ENCODE data around the gene KPNA4. TPM values are rescaled to one million over a fixed set of nuclear protein-coding genes. Genes with fewer than 3 reads are reported as not detected.
A peak's percentile ranks its signal among the peaks of the same experiment; 100 is the strongest.

Gene KPNA4
- total RNA-seq, 1 donor from 2014 or later, result 24.8 TPM

GRCh38 chr3:160451602-160452001 is 113.8 kb downstream of the KPNA4 start:
- no peak overlapping the region for H3K4me3 ChIP-seq
- H3K36me3 ChIP-seq, result no peaks in the 10 kb centered on the region
- peaks cover 14% of the 10 kb centered on the region for H3K4me1 ChIP-seq
- no peaks in the 10 kb centered on the region for H3K27me3 ChIP-seq
- no peak overlapping the region for H3K27ac ChIP-seq
- intact Hi-C loops (cut with DNase I), result no loop called here
- TF ChIP-seq POLR2AphosphoS5 (IDR thresholded peaks at IDR 0.05; ENCODE audit: insufficient read depth in 1 of 2, low read depth in 1 of 2) (no peak), POLR2A (IDR thresholded peaks at IDR 0.05) (no peak), CTCF (IDR thresholded peaks at IDR 0.05) (no peak)
- no peaks in the 10 kb centered on the region for H3K9me3 ChIP-seq
- no peak for DNase-seq (ENCODE audit: extremely low spot score in 2 of 2)

GRCh38 chr3:160450846-160451245 is 114.5 kb downstream of the KPNA4 start:
- peaks cover 14% of the 10 kb centered on the region for H3K4me1 ChIP-seq
- no peak overlapping the region for H3K4me3 ChIP-seq
- intact Hi-C loops (cut with DNase I), result no loop called here
- no peaks in the 10 kb centered on the region for H3K36me3 ChIP-seq
- DNase-seq (ENCODE audit: extremely low spot score in 2 of 2), result no peak
- H3K27ac ChIP-seq, result no peak overlapping the region
- H3K9me3 ChIP-seq, result no peaks in the 10 kb centered on the region
- no peak for TF ChIP-seq CTCF (IDR thresholded peaks at IDR 0.05)
- TF ChIP-seq POLR2AphosphoS5 (IDR thresholded peaks at IDR 0.05; ENCODE audit: insufficient read depth in 1 of 2, low read depth in 1 of 2), result no peak
- TF ChIP-seq POLR2A (IDR thresholded peaks at IDR 0.05), result no peak
- no peaks in the 10 kb centered on the region for H3K27me3 ChIP-seq

- Histone ChIP-seq H3K36me3 (no peaks in the 10 kb centered on the region), H3K4me3 (peak within 1 kb of the TSS; percentile 50 to 53), H3K9me3 (no peaks in the 10 kb centered on the region), H3K4me1 (peaks cover 14% of the 10 kb centered on the region), H3K27me3 (no peaks in the 10 kb centered on the region), H3K27ac (peak within 1 kb of the TSS; percentile 51)
- no peak for TF ChIP-seq POLR2A (IDR thresholded peaks at IDR 0.05)
- TF ChIP-seq POLR2AphosphoS5 (IDR thresholded peaks at IDR 0.05; ENCODE audit: insufficient read depth in 1 of 2, low read depth in 1 of 2), result peak; percentile 57 to 73
- TF ChIP-seq CTCF (IDR thresholded peaks at IDR 0.05), result no peak
- no peak for DNase-seq (ENCODE audit: extremely low spot score in 2 of 2)
- intact Hi-C loops (cut with DNase I), result no loop called here
These were observed 115.5 kb downstream of the KPNA4 start, which contains the start of gene TRIM59 for GRCh38 chr3:160449636-160450598. TRIM59 (minus strand) TSS chr3:160449786; CDS start chr3:160439183, 10,603 bp downstream.

GRCh38 chr3:160448845-160449635 is 116.3 kb downstream of the KPNA4 start:
- H3K36me3 ChIP-seq, result no peaks in the 10 kb centered on the region
- peak overlapping the region; percentile 50 to 53 for H3K4me3 ChIP-seq
- peak overlapping the region; percentile 51 for H3K27ac ChIP-seq
- no peaks in the 10 kb centered on the region for H3K27me3 ChIP-seq
- intact Hi-C loops (cut with DNase I), result no loop called here
- H3K4me1 ChIP-seq, result peaks cover 14% of the 10 kb centered on the region
- no peak for TF ChIP-seq CTCF (IDR thresholded peaks at IDR 0.05)
- TF ChIP-seq POLR2AphosphoS5 (IDR thresholded peaks at IDR 0.05; ENCODE audit: insufficient read depth in 1 of 2, low read depth in 1 of 2), result no peak
- no peak for TF ChIP-seq POLR2A (IDR thresholded peaks at IDR 0.05)
- no peaks in the 10 kb centered on the region for H3K9me3 ChIP-seq
- DNase-seq (ENCODE audit: extremely low spot score in 2 of 2), result no peak
